ENCODE results near the gene PDCL2. TPM values are rescaled to one million over a fixed set of nuclear protein-coding genes. Genes with fewer than 3 reads are reported as not detected.

The PDCL2 gene
- total and polyA plus RNA-seq, 2 of the 8 experiments (the other 6 are each of a cell fraction or from before 2014, with no cell fraction given), result not detected

GRCh38 chr4:55540271-55540670 is 51.8 kb downstream of the PDCL2 start:
- Histone ChIP-seq H3K18ac (ENCODE audit: extremely low read depth, low read length) (no peak overlapping the region; the same call in 1 of the 2 replicates), H3K4me3 (ENCODE audit: extremely low read depth in 1 of 4, insufficient read depth in 2 of 4, low read depth in 3 of 4, low read length in 4 of 4) (no peak overlapping the region), H4K5ac (ENCODE audit: insufficient read length, low read depth, low read length) (no peak overlapping the region), H3K9me3 (ENCODE audit: insufficient read depth in 2 of 2, low read depth in 1 of 2, low read length in 1 of 2) (no peaks in the 10 kb centered on the region; a peak in 1 of 4 replicates), H3K4me1 (replicated peaks in 1 of 4; ENCODE audit: control insufficient read depth in 3 of 4, insufficient read depth in 4 of 4, low read length in 3 of 4) (peaks cover 2 to 5% (median 4%) of the 10 kb centered on the region in 4 experiments), H3K23ac (ENCODE audit: insufficient read length) (no peak overlapping the region), H2BK15ac (ENCODE audit: low read length) (no peak overlapping the region), H2BK120ac (replicated peaks; ENCODE audit: low read depth, low read length) (no peak overlapping the region), H2AK5ac (ENCODE audit: low read depth, low read length) (no peak overlapping the region), H3K27ac (ENCODE audit: low read depth, low read length) (no peak overlapping the region), H3K4ac (replicated peaks; ENCODE audit: insufficient read length, low read depth, low read length) (no peak overlapping the region), H3K27me3 (replicated peaks in 1 of 4; ENCODE audit: control insufficient read depth in 3 of 4, extremely low read depth in 1 of 4, insufficient read depth in 3 of 4, low read length in 3 of 4) (no peaks in the 10 kb centered on the region), H3K56ac (replicated peaks; ENCODE audit: insufficient read length, low read depth, low read length) (no peak overlapping the region), H3K14ac (ENCODE audit: insufficient read length) (no peak overlapping the region), H3K79me1 (ENCODE audit: low read depth, low read length) (peaks cover 3% of the 10 kb centered on the region; the same call in 1 of the 2 replicates), H3K4me2 (ENCODE audit: insufficient read depth in 1 of 2, low read depth in 2 of 2, low read length in 2 of 2) (no peak overlapping the region), H2BK20ac (ENCODE audit: low read length) (no peak overlapping the region), H2BK12ac (ENCODE audit: low read depth, low read length) (no peak overlapping the region), H4K8ac (ENCODE audit: extremely low read depth, insufficient read depth, low read length) (no peak overlapping the region), H2AFZ (ENCODE audit: low read length) (no peak overlapping the region), H3K36me3 (ENCODE audit: control insufficient read depth in 2 of 4, insufficient read depth in 4 of 4, low read length in 3 of 4) (no peaks in the 10 kb centered on the region; a peak in 2 of 8 replicates), H3K79me2 (ENCODE audit: control insufficient read depth in 1 of 2, insufficient read depth in 2 of 2, low read length in 2 of 2) (peaks cover 4 to 96% of the 10 kb centered on the region in 2 experiments; a peak in 3 of 4 replicates), H3K23me2 (ENCODE audit: low read depth, low read length) (no peaks in the 10 kb centered on the region), H2BK5ac (ENCODE audit: low read depth, low read length) (no peak overlapping the region), H4K91ac (replicated peaks; ENCODE audit: insufficient read length, low read length) (no peak overlapping the region), H3K9ac (replicated peaks in 1 of 4; ENCODE audit: extremely low read depth in 1 of 4, low read depth in 3 of 4, low read length in 3 of 4) (no peak overlapping the region), H4K20me1 (replicated peaks in 1 of 2; ENCODE audit: control insufficient read depth in 1 of 2, insufficient read depth in 2 of 2, low read length in 2 of 2) (peaks cover 0 to 3% of the 10 kb centered on the region in 2 experiments)
- ChIA-PET POLR2A (ENCODE audit: partially characterized antibody) (interaction anchor here (1.0 kb wide), 1 partner anchor 13 kb away, joined by 3 read pairs; no protein-coding TSS in a partner anchor), CTCF (ENCODE audit: partially characterized antibody) (interaction anchor here (0.7 to 1.0 kb wide), 2 partner anchors 96 to 130 kb away, joined by 3 read pairs; no protein-coding TSS in a partner anchor)
- 89% methylated on average over 3 of the region's 3 CpGs; no CpG with 5 or more reads in 1 of the 2 experiments for WGBS, 2 experiments (ENCODE audit: extremely low coverage in 1 of 2, insufficient coverage in 1 of 2, insufficient read length in 1 of 2, insufficient replicate concordance in 2 of 2, low coverage in 1 of 2, low lambda C conversion rate in 2 of 2, missing lambda C conversion rate in 1 of 2)
- FAIRE-seq (no peak), DNase-seq (ENCODE audit: low read depth in 1 of 2, low spot score in 2 of 2) (no peak)
- TF ChIP-seq TEAD4 (IDR thresholded peaks at IDR 0.05; ENCODE audit: low read depth, low read length) (no peak), POLR2A (IDR thresholded peaks at IDR 0.05; ENCODE audit: control extremely low read depth in 1 of 2, low read depth in 2 of 2, low read length in 2 of 2) (no peak), SRF (IDR thresholded peaks at IDR 0.05; ENCODE audit: low read depth, low read length) (no peak), KDM1A (IDR thresholded peaks at IDR 0.05; ENCODE audit: borderline replicate concordance, low read length) (no peak), BCL11A (IDR thresholded peaks at IDR 0.05; ENCODE audit: low read depth in 2 of 2, low read length in 2 of 2) (no peak), TCF12 (IDR thresholded peaks at IDR 0.05; ENCODE audit: low read depth, low read length) (no peak), HDAC2 (IDR thresholded peaks at IDR 0.05; ENCODE audit: borderline replicate concordance in 1 of 2, low read depth in 2 of 2, low read length in 2 of 2) (no peak), SAP30 (IDR thresholded peaks at IDR 0.05; ENCODE audit: insufficient read depth, insufficient replicate concordance, low read length) (no peak), CHD2 (IDR thresholded peaks at IDR 0.05; ENCODE audit: low read length) (no peak), CBX8 (IDR thresholded peaks at IDR 0.05; ENCODE audit: borderline replicate concordance, low read depth, low read length) (no peak), ZNF274 (IDR thresholded peaks at IDR 0.05; ENCODE audit: borderline replicate concordance, extremely low read depth, low read length) (no peak), ATF3 (IDR thresholded peaks at IDR 0.05; ENCODE audit: insufficient read depth, low read depth, low read length) (no peak), RNF2 (IDR thresholded peaks at IDR 0.05; ENCODE audit: borderline replicate concordance, low read depth, low read length, missing control alignments, poor library complexity, severe bottlenecking) (no peak)

All from H1 (cell line).